Measurements from ENCODE around the gene PHYH. TPM values are rescaled to one million over a fixed set of nuclear protein-coding genes. Genes with fewer than 3 reads are reported as not detected.

PHYH gene
- total and polyA plus RNA-seq, 11 donors, result 58.1 to 181 (median 147) TPM

- no peaks in the 10 kb centered on the region for H3K9me3 ChIP-seq
- WGBS, 4 donors, result 85 to 92% (median 87%) methylated on average over 10 of the region's 10 CpGs
- no peak for ATAC-seq
- TF ChIP-seq POLR2A (IDR thresholded peaks at IDR 0.05) (no peak), CTCF (IDR thresholded peaks at IDR 0.05) (no peak)
- intact Hi-C loops (cut with DNase I), result no loop called here
- peaks cover 0 to 100% (median 98%) of the 10 kb centered on the region in 9 donors for H3K36me3 ChIP-seq
- H3K27me3 ChIP-seq, result no peaks in the 10 kb centered on the region
- H3K4me1 ChIP-seq, result peaks cover 0 to 6% (median 0%) of the 10 kb centered on the region in 12 donors
- no peak for DNase-seq
- no peak overlapping the region for H3K4me3 ChIP-seq
- no peak overlapping the region for H3K27ac ChIP-seq
These were observed 28.7 kb upstream of the PHYH start for GRCh38 chr10:13328613-13329012.

DNA sequence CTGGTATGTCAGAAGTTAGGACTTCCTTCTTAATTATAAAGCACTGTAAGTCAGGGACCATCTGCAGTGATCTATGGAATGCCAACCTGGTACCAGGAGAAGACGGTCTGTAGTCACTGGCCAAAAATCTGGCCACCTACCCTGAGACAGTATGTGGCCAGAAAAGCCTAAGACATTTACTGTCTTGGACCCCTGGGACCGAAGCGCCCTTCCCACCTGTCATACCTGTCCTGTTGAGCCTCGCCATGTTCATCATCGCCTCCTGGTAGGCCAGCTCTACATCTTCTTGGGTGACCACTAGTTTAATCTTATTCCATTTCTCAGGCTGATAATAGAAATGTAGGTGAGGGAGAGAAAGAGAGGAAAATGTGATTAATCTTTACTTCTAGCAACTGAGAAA lies 28.3 kb upstream of the PHYH start:
- H3K9me3 ChIP-seq, result no peaks in the 10 kb centered on the region
- H3K27me3 ChIP-seq, result no peaks in the 10 kb centered on the region
- intact Hi-C loops (cut with DNase I), result no loop called here
- no peak for ATAC-seq
- H3K27ac ChIP-seq, result peak overlapping the region in 1 of 12 donors; percentile 49
- no peak for DNase-seq
- H3K36me3 ChIP-seq, result peaks cover 0 to 100% (median 97%) of the 10 kb centered on the region in 9 donors
- H3K4me3 ChIP-seq, result no peak overlapping the region
- no peak for TF ChIP-seq CTCF (IDR thresholded peaks at IDR 0.05)
- no peak for TF ChIP-seq POLR2A (IDR thresholded peaks at IDR 0.05)
- WGBS, 4 donors, result 91 to 97% (median 95%) methylated on average over 5 of the region's 5 CpGs
- peaks cover 0 to 6% (median 0%) of the 10 kb centered on the region in 12 donors for H3K4me1 ChIP-seq

GRCh38 chr10:13327534-13327933 lies 27.7 kb upstream of the PHYH start:
- Histone ChIP-seq H3K36me3 (peaks cover 0 to 100% (median 97%) of the 10 kb centered on the region in 9 donors), H3K4me1 (peaks cover 0 to 6% (median 0%) of the 10 kb centered on the region in 12 donors), H3K4me3 (no peak overlapping the region), H3K27ac (peak overlapping the region in 2 of 12 donors; percentile 22 to 49), H3K27me3 (no peaks in the 10 kb centered on the region), H3K9me3 (no peaks in the 10 kb centered on the region)
- ATAC-seq (peak; percentile 86 to 96 (median 93)), DNase-seq (peak in 1 of 5 donors; percentile 40)
- no peak for TF ChIP-seq CTCF (IDR thresholded peaks at IDR 0.05)
- no peak for TF ChIP-seq POLR2A (IDR thresholded peaks at IDR 0.05)
- intact Hi-C loops (cut with DNase I), result no loop called here
- 25 to 30% (median 27%) methylated on average over 3 of the region's 3 CpGs for WGBS, 4 donors

GRCh38 chr10:13322615-13323148 lies 22.8 kb upstream of the PHYH start:
- peaks cover 0 to 98% (median 90%) of the 10 kb centered on the region in 9 donors for H3K36me3 ChIP-seq
- intact Hi-C loops (cut with DNase I), result no loop called here
- DNase-seq (no peak), ATAC-seq (no peak)
- H3K4me1 ChIP-seq, result peaks cover 0 to 11% (median 0%) of the 10 kb centered on the region in 12 donors
- TF ChIP-seq CTCF (IDR thresholded peaks at IDR 0.05), result no peak
- no peak for TF ChIP-seq POLR2A (IDR thresholded peaks at IDR 0.05)
- 96% methylated on average over 23 to 24 of the region's 24 CpGs for WGBS, 4 donors
- H3K27me3 ChIP-seq, result no peaks in the 10 kb centered on the region
- H3K4me3 ChIP-seq, result no peak overlapping the region
- no peaks in the 10 kb centered on the region for H3K9me3 ChIP-seq
- H3K27ac ChIP-seq, result no peak overlapping the region

Data from heart left ventricle (tissue), 16 donors.